ENCODE data around the gene FAM120B.

The FAM120B gene

DNA sequence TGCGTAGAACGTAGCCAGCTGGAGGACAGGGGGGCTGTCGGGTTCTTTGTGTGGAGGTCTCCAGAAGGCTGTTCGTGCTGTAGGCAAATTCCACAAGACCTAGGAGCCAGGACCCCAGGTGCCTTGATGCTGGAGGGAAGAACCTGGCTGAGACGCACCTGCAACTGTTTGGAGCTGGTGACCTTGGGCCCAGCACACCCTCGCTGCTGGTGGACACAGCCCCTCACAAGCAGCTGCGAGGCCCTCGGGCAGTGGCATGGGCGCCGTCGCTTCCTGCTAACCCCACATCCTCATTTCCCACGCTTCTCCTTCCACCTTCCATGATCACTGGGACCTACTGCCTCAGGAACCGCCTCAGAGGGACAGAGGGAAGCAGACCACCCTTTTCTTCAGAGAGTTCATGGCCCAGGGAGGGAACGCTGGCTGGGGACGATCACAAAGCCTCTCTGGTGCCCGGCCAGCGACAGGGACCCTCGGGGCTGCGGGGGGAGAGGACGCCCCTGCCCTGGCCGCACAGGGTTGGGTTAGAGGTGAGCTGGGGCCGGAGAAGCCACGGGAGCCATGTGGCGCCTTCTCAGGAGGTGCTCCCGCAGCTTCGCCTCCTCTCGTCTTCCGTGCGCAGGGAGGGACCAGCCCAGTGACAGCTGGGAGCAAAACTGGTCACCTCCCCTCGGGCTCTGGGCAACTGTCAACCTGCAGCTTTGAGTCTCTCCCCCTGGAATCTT lies 34.1 kb upstream of the FAM120B start:
- DNase-seq, result no peak

DNA sequence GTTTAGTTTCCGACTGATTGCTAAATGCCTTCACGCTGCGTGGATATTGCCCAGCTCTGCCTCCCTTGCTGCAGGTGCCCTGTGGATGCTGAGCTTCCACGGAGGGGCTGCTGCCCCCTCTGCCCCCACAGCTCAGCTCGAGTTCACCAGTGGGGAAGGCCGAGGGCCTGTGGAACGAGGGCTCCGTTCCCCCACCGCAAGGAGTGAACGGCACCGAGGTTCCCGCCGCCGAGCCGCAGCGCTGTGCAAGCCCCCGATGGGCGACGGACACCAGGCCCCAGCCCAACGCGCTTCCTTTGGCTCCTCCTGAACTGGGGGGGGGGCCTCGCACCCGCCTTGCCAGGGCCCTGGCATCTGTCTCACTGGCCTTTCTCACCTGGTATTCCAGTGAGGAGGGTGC lies 33.4 kb upstream of the FAM120B start:
- no peak for DNase-seq

DNA sequence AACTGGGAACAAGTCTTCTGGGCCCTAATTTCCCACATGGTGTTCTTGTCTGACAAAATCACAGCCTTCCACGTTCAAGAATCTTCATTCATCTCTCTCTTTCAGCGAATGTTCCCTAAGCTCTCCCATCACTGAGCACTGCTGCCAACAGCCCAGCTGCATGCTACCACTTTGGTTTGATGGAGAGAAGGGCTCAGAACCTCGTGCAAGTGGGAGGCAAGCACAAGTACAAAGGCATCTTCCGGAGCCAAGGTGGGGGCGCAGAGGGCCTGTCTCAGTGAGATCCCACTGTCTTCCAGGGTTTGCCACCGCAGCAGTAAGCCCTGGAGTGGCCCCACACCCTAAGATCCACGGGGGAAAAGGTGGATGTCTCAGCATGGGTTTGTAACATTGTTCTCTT lies 32.9 kb upstream of the FAM120B start:
- no peak for DNase-seq

DNA sequence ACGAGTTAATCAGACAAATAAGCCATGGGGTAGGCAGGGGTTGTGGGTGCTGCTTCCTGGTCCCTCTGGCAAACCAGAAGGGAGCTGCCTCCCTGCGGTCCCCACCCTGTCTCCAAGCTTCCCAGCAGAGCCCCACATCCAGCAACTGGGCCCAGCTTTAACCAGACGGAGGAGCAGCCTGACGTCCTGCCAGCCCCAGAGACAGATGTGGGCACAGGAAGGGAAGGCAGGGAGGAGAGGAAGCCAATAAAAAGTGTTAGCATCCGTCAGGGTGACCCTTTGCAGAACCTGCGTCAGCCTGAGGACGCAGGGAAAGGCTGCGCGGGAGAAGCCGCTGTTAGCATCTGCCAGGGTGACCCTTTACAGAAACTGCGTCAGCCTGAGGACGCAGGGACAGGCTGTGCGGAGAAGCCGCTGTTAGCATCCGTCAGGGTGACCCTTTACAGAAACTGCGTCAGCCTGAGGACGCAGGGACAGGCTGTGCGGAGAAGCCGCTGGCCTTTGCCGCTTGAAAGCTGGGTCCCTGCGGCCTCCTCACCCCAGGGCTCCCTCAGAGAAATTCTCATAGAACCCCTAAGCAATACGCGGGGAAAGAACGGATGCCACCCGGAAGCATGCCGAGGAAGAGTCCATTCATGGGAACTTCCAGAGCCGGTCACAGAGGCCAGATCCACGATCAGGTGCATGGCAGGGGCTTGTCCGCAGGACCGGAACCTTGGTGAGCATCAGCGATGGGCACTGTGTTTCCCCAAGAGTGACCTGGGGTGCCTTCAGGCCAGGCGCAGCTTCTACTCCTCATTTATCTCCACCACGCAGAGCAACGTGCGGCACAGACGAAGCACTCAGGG lies 31.6 kb upstream of the FAM120B start:
- DNase-seq, result no peak

DNA sequence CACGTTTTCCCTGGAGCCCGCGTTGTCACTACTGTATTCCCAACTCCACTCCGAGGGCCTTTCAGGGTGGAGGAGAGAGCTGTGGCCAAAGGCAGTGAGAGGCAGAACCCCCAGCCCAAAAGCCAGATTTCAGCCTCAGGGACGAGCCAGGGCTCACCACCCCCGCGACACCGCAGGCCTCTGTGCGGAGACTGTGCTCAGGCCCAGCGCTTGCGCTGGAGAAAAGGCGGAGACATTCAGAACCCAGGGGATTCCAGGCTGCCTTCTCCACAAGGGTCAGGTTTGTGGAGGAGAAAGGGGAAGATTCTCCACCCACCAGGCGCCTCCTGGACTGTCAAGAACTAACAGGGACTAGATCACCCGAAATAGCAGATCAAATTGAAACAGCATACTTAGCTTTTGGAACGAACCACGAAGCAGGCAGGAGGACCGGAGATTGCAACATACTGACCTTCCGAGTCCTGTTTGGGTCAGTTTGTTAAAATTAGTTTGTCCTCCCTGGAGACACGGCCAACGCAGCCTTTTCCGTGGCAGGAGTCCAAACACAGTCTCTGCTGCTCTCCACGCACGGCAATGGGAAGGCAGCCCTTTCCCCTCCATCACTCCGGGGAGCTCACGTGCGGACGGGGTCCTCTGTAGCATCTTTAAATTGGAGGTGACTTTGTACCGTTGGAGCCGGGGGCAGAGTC lies 30.0 kb upstream of the FAM120B start:
- DNase-seq, result no peak

DNA sequence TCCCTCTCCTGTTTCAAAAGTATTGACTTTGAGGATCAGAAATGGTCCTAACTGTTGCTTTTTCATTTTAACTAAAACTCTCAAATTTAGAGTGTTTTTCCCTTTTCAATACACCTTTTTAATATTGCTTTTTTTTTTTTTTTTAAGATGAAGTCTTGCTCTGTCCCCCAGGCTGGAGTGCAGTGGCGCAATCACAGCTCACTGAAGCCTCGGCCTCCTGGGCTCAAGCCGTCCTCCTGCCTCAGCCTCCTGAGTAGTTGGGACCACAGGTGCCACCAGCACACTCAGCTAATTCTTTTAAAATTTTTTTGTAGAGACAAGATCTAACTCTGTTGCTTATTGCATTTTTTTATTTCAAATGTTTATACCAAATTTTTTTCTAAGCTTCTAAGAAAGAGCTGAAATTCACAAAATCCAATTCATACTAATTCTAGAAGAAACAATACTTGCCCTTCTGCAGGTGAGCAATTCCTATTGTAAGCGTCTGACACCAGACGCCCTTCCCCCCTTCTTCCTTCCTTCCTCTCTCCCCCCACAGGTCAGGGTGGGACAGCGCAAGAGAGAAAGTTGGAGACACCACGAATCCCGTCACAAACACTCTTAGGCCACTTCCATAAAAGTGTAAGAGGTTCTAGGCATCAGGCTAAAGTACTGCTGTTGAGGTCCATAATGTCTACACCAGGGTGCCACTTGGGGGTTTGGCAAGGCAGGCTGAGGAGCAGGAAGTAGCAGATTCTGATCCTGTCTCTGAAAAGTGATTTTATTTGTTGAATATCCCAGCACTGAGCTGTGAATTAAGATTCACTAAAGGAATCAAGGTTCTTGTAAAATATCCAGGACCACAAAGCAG lies 28.4 kb upstream of the FAM120B start:
- DNase-seq, result no peak

DNA sequence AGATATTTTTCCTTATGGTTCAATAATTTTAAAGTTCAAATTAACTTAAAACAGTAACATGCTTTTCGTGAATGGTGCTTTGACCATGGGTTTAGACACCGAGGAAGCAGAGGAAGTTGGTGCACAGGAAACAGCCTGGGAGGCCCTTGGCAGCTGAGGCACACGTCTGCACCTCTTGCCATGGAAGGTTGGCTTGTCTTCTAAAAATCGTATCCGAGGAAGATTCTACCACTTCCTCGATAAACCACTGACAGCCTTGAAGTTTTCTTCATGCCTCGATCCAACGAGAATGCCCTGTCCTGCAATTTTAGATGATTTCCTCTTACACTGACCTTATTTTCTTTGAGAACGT lies 27.8 kb upstream of the FAM120B start:
- no peak for DNase-seq

DNA sequence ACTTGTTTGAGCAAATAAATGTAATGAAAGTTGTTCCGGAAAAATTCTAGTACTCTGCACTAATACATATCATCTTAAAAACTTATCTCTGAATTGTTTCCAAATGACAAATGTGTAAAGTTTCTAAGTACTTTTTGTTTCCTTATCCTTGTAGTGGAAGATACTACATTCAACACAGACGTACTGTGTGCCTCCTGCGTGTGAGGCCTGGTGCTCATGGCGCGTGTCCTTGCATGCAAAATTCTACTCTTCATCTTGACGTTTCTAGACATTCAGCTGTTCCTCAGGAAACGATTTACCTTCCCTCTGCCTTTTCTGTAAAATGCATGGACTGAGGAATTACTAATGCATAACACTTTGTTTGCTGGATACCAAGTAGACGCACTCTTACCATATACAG lies 27.1 kb upstream of the FAM120B start:
- DNase-seq, result no peak

DNA sequence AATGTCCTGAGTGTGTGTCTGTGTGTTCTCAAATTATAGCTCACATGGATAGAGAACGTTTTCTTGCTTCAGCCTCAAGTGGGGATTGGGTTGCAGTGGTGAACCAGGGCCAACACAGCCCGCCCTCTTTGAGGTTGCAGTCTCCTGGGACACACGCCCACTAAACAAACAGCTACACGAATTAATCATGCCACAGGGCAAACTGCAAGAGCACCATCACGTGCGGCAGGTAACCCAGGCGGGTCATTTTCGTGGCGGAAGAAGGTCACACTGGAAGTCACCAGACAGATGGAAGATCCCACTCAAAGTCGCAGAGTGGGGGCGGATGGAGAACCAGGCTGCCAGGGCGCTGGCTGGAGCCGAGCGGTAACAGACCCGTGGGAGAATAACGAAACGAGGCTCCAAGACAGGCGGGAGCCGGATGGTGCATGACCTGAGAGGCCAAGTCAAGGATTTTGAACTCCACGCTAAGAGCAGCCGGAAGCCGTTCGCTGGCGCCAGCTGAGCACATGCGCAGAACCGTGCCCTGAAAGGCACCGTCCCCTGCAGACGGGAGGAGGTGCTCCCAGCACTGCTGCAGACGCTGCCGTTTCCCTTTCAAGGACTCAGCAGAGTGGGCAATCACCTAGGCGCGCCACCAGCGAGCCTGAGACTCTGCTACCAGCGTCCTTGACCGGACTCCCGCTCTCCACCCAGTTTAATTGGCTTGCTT lies 26.4 kb upstream of the FAM120B start:
- DNase-seq, result peak; percentile 67

DNA sequence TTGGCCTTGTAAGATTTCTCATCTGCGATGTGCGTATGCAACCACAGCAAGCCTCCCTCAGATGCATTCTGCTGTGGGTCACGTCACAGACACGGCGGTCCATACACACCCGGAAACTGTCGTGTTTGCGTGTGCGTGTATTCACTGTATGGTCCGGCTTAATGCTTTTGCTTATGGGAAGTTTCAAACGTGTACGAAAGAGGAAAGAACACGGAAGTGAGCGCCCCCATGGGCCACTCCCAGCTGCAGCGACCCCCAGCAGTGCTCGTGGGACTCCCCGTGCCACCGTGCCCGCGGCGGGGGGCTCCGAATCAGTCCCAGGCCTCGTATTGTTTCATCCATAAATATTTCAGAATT lies 25.9 kb upstream of the FAM120B start:
- no peak for DNase-seq

DNA sequence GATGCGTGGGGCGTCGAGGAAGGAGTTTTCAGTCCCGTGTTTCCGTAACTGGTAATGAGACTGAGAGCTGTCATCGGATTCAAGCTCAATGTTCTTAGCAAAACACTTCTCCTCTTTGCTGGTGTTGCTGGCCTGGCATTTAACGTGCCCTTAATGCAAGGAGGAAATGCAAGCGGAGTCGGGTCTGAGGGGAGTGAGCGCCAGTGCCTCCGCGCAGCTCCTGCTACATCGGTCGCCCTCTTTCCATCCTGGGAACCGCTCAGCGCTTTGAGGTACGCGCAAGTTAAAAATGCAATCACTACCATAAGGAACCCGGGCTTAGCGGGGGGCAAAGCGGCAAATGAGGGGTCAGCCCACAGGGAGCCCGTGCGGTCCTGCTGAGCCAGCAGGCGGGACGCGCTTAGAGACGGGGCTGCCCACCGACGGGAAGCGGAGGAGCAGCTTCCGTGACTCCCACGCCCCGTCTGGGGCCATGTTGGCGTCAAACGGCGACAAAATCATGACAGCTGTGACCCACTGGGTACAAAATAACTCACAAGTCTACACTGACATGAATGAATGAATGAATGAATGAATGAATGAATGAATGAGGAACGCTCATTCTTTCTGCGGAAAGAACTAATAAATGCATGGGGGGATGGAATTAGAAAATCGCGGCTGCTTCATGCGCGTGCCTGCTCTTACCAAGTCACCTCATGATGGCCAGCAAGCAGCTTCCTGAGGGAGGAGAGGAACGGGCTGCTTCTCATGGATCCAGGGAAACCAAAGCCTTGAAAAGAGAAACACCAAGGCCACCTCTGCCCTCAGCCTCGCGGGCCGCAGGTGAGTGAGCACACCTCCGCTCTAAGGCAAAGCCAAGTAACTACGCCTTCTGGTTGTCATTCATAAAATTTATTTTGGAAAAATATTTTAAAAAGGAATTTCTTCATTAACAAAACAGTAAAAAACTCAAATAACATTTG lies 24.9 kb upstream of the FAM120B start:
- no peak for DNase-seq

DNA sequence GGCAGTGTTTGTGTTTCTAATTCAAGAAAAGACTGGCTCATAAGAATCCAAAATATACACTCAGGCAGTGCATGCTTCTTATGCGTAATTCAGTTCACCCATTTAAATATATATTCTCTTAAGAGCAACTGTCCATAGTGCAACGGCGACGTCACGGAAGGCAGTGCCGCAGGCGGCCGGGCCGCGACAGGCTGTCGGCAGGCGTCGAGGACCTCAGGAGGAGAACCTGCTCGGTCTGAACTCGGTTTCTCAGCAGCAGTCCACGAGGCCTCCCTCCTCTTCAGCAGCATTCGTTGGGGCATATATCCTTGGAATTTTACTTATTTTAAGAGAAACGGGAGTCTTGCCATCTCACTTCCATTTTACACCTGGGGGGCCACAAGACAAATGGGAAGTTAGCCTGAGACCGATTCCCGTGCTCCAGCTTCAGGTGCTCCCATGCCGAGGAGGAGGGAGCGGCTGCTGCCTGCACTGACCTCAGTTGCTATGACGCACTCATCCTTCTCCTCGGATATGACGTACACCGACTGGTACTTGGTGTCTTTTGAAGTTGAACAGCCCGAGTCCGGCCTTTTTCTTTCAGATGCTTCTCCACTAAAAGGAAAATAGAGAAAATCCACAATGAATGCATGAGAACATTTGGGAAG lies 23.9 kb upstream of the FAM120B start:
- DNase-seq, result no peak

DNA sequence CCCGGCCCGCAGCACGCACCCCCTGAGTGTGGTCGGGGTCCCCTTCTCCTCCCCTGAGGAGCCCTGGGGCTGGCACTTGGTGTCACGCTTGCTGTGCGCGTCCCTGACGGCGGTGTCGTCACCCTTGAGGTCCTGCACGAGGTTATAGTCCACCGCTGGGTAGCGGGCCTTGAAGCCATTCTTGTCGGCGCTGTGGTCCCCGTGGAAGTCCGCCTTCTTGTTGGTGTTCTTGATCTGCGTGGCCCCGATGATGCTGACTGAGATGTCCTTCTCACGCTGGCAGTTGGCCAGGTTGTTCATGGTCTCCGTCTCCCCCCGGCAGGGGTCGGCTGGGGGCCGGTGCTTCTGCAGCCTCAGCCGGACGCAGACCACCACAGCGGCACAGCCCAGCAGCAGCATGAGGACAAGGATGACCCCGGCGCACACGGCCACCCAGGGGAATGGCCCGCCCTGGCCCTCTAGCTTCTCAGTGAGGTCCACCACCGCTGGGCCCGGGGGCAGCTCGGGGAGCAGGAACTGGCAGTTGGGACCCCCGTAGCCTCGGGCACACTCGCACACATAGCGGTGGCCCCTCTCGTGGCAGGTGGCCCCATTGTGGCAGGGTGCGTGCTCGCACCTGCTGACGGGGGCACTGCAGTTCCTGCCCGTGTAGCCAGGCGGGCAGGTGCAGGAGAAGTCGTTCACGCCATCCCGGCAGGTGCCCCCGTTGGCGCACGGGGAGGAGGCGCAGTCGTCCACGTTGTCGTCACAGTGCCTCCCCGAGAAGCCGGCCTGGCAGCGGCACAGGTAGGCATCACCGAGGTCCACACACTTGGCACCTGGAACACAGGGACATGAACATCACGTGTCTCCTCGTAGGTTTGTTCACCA lies 23.1 kb upstream of the FAM120B start:
- DNase-seq, result no peak

DNA sequence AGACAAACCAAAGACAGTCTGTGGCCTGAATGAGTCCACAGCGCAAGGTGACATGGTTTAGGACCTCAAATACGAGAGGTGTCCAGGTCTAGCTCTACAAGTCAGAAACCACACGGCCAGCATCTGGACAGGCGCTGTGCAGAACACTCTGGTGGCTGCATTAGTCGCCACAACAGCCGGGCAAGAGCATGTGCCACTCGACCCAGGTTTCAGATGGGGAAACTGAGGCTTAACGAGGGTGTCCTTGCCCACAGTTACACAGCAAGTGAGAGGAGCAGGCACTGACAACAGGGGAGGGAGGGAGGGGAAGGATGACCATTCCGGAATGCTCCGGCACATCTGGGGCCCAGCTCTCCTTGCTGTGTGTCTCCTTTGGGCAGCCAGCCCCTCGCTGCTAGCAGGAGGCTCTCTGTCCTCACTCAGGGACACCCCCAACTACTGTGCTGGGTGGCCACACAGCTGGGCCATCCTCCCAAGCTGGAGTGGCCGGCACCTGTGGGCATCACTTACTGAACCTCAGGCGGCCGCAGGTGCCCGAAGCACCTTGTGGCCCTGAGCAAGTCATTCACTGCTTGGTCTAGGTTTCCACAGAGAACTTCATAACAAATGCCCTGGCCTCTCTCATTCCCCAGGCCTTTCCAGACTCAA lies 22.3 kb upstream of the FAM120B start:
- DNase-seq, result no peak

DNA sequence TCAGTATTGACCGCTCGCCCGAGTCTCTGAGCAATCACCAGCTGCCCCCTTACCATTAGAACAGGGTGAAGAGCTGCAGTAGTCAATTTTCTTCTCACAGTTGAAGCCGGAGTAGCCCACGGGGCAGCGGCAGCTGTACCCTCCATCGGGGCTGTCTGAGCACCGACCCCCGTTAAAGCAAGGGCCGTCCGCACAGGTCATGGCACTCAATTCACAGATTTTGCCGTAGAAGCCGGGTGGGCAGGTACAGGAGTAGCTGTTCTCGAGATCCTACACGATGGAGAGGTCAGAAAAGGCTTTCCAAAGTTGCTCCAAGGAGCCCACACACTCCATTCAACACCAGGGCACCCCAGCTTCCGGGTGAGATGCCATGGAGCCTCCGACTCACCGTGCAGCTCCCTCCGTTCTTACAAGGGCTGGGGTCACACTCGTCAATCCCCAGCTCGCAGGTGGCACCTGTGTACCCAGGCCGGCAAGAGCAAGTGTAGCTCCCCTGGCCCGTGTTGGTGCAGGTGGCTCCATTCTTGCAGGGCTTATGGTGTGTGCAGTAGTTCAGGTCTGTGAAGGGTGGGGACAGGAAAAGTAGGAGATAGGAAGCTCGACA lies 21.6 kb upstream of the FAM120B start:
- DNase-seq, result no peak

DNA sequence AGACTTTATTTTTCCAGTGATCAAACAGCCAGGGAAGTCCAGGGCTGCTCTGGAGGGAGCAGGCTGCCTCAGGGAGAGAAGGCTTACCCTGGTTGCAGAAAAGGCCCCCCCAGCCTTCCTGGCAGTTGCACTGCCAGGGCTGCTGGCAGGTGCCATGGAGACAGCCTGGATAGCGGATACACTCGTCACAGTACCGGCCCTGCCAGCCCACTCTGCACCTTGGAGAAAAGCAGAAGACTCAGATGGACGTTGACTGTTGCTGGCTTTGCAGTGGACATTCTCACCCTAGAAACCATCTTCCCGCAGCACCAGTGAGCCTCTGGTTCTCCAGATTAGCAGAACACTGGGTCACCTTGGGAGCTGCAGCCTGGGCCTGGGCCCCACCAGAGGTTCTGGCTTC lies 21.1 kb upstream of the FAM120B start:
- DNase-seq, result no peak

DNA sequence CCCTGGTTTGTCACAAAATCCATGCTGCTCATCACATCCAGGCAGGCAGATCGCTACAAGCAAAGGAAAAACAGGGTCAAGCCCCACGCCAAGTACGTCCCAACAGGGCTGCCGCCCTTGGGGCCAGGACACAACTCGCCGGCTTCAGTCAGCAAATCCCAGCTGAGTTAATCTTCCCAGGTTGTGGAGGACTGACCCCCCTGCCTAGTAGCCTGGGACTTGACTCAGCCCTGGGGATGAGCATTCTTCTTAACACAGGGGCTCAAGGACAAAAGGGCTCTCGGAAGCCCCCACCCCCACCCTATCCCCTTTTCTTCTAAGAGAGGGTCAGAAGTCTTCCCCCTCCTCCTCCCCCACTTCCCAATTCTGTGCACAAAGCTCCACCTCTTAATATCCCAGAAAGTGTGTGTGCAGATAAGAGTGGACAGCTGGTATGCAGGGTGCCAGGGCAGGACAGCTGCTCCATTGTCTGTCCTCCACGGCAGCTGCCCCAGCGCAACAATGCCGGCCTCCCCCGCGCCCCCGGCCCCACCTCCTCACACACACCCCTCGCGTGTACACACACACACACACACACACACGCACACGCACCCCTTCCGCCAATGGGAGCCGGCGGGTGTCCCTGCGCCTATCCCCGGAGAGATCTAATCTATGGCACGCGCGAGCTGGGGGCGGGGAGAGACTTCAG lies 20.2 kb upstream of the FAM120B start:
- no peak for DNase-seq

DNA sequence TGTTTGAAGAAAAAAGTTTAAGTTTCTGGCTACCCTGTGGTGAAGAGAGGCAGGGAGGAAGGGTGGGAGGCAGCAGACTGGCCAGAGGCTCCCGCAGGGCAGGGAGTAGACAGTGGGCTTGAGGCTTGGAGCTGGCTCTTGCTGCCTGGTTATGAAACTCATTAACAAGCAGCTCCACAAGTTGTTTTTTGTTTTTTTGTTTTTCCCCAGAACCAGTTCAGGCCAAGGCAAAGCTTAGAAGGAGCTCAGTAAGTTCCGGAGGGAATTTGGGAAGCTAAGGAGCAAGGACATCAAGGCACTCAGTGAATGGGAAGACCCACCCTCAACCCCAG lies 19.7 kb upstream of the FAM120B start:
- DNase-seq, result no peak
